Hepatocyte (in vitro differentiated cells): ENCODE measurements around the gene SLC66A2. TPM values are rescaled to one million over a fixed set of nuclear protein-coding genes. Genes with fewer than 3 reads are reported as not detected.
"Not testable (repeated sequence)": the region's sequence is repeated elsewhere in the genome, so short reads cannot be mapped to it uniquely, and the experiment has no call there.

Experiments
- DNase-seq: peaks from one replicate; pipeline ENCODE4 v3.0.0-alpha.2; 2016; ENCODE audit warnings: low spot score
- H2AFZ ChIP-seq: fragments of 200-600 bp; sonication (generic); 2 replicates; pipeline ENCODE4 v1.6.0; 2016; ENCODE audit warnings: antibody characterized with exemption, mild to moderate bottlenecking
- H3K27ac ChIP-seq: fragments of 200-600 bp; sonication (generic); 2 replicates; pipeline ENCODE4 v1.5.1; 2016; ENCODE audit warnings: mild to moderate bottlenecking
- H3K27me3 ChIP-seq: fragments of 200-600 bp; sonication (generic); 2 replicates; pipeline ENCODE4 v1.6.1; 2016
- H3K36me3 ChIP-seq: fragments of 200-600 bp; sonication (generic); replicated peaks from 2 replicates; pipeline ENCODE4 v1.5.1; 2016; ENCODE audit warnings: low read depth; ENCODE audit not compliant: insufficient read depth
- H3K4me1 ChIP-seq: fragments of 200-600 bp; sonication (generic); 2 replicates; pipeline ENCODE4 v1.5.1; 2016; ENCODE audit warnings: mild to moderate bottlenecking, moderate library complexity; ENCODE audit not compliant: insufficient read depth
- H3K4me2 ChIP-seq: fragments of 200-600 bp; sonication (generic); 2 replicates; pipeline ENCODE4 v1.6.0; 2016
- H3K4me3 ChIP-seq: fragments of 200-600 bp; sonication (generic); 2 replicates; pipeline ENCODE4 v1.5.1; 2016; ENCODE audit warnings: mild to moderate bottlenecking
- H3K79me2 ChIP-seq: fragments of 200-600 bp; sonication (generic); 2 replicates; pipeline ENCODE4 v1.6.0; 2017; ENCODE audit warnings: mild to moderate bottlenecking
- H3K9me2 ChIP-seq: fragments of 200-600 bp; sonication (generic); replicated peaks from 2 replicates; pipeline ENCODE4 v1.6.0; 2017; ENCODE audit warnings: mild to moderate bottlenecking; ENCODE audit not compliant: insufficient read depth
- H3K9me3 ChIP-seq: fragments of 200-600 bp; sonication (generic); 2 replicates; pipeline ENCODE4 v1.5.1; 2016; ENCODE audit warnings: low read depth, mild to moderate bottlenecking
- H4K20me1 ChIP-seq: fragments of 200-600 bp; sonication (generic); 2 replicates; pipeline ENCODE4 v1.6.0; 2016; ENCODE audit warnings: mild to moderate bottlenecking; ENCODE audit not compliant: insufficient read depth, poor library complexity, severe bottlenecking
- CTCF ChIP-seq: fragments of 200-600 bp; sonication (generic); IDR thresholded peaks from 2 replicates; pipeline ENCODE4 v1.5.1; 2016; ENCODE audit warnings: antibody characterized with exemption, mild to moderate bottlenecking; ENCODE audit not compliant: poor library complexity
- EZH2 ChIP-seq: fragments of 200-600 bp; sonication (generic); IDR thresholded peaks from 2 replicates; pipeline ENCODE4 v1.6.1; 2016; ENCODE audit warnings: antibody characterized with exemption, mild to moderate bottlenecking, borderline replicate concordance
- EZH2phosphoT487 ChIP-seq: fragments of 200-600 bp; sonication (generic); IDR thresholded peaks from one replicate; pipeline ENCODE4 v1.6.1; 2018; ENCODE audit warnings: antibody characterized with exemption, mild to moderate bottlenecking, low read depth, moderate library complexity; ENCODE audit not compliant: unreplicated experiment, severe bottlenecking
- WGBS: methylation state at CpG from one replicate; pipeline ENCODE4 v1.1.6; 2016; ENCODE audit warnings: low lambda C conversion rate; ENCODE audit errors: missing lambda C conversion rate; 5-methylcytosine and 5-hydroxymethylcytosine counted together
- polyA plus RNA-seq: library from polyadenylated mRNA; unstranded; fragments of >200 nt; fragmentation: Nextera tagmentation; extraction: Ambion mirVana; gene quantifications from 2 replicates; pipeline ENCODE4 v1.2.1, GENCODE V29; 2016
- total RNA-seq: library from RNA; depleted of rRNA; stranded (reverse); fragments of >200 nt; gene quantifications from 2 replicates; pipeline ENCODE4 v1.2.3, GENCODE V29; 2014

The SLC66A2 gene
- total and polyA plus RNA-seq, 2 experiments from 2014 or later, result 31.1 to 36.5 TPM

- Histone ChIP-seq H3K9me3 (no peaks in the 10 kb centered on the region), H3K36me3 (no peaks in the 10 kb centered on the region), H3K27ac (no peak overlapping the region), H3K9me2 (no peaks in the 10 kb centered on the region), H3K4me2 (no peak overlapping the region), H3K79me2 (no peaks in the 10 kb centered on the region), H3K27me3 (no peaks in the 10 kb centered on the region), H3K4me3 (no peak overlapping the region), H3K4me1 (no peaks in the 10 kb centered on the region), H4K20me1 (no peaks in the 10 kb centered on the region), H2AFZ (no peak overlapping the region)
- 90% methylated on average over 9 of the region's 20 CpGs for WGBS
- no peak for DNase-seq
- TF ChIP-seq CTCF, result no peak
- TF ChIP-seq EZH2, result no peak
- TF ChIP-seq EZH2phosphoT487, result no peak
These were observed 84.4 kb downstream of the SLC66A2 start for GRCh38 chr18:79866889-79867574.

- H3K4me1 ChIP-seq, H3K27ac ChIP-seq, H2AFZ ChIP-seq, H3K27me3 ChIP-seq, H3K36me3 ChIP-seq, H3K9me2 ChIP-seq, H4K20me1 ChIP-seq, DNase-seq, H3K4me2 ChIP-seq, H3K9me3 ChIP-seq, H3K4me3 ChIP-seq, H3K79me2 ChIP-seq: not testable (repeated sequence)
- 79% methylated on average over 2 of the region's 3 CpGs for WGBS
These were observed 85.5 kb downstream of the SLC66A2 start for GRCh38 chr18:79865951-79866350.

GRCh38 chr18:79864955-79865354 is 86.5 kb downstream of the SLC66A2 start:
- not testable (repeated sequence) for H4K20me1 ChIP-seq, H3K4me1 ChIP-seq, H3K36me3 ChIP-seq, DNase-seq, H3K4me3 ChIP-seq, H3K9me2 ChIP-seq, H3K27me3 ChIP-seq, H3K4me2 ChIP-seq, H3K9me3 ChIP-seq, H2AFZ ChIP-seq, H3K27ac ChIP-seq, H3K79me2 ChIP-seq
- WGBS, result 81% methylated on average over 4 of the region's 4 CpGs

- Histone ChIP-seq H2AFZ (no peak overlapping the region), H3K4me1 (no peaks in the 10 kb centered on the region), H3K9me2 (no peaks in the 10 kb centered on the region), H4K20me1 (no peaks in the 10 kb centered on the region), H3K9me3 (no peaks in the 10 kb centered on the region), H3K36me3 (no peaks in the 10 kb centered on the region), H3K27me3 (no peaks in the 10 kb centered on the region), H3K4me2 (no peak overlapping the region), H3K79me2 (no peaks in the 10 kb centered on the region), H3K27ac (no peak overlapping the region), H3K4me3 (no peak overlapping the region)
- no peak for DNase-seq
- TF ChIP-seq CTCF (no peak), EZH2 (no peak), EZH2phosphoT487 (no peak)
- WGBS, result 93% methylated on average over 22 of the region's 74 CpGs
These were observed 87.3 kb downstream of the SLC66A2 start for GRCh38 chr18:79864006-79864725.
